ENCODE measurements around the gene SUB1.
"Not testable (repeated sequence)": the region's sequence is repeated elsewhere in the genome, so short reads cannot be mapped to it uniquely, and the experiment has no call there.

SUB1 gene

DNA sequence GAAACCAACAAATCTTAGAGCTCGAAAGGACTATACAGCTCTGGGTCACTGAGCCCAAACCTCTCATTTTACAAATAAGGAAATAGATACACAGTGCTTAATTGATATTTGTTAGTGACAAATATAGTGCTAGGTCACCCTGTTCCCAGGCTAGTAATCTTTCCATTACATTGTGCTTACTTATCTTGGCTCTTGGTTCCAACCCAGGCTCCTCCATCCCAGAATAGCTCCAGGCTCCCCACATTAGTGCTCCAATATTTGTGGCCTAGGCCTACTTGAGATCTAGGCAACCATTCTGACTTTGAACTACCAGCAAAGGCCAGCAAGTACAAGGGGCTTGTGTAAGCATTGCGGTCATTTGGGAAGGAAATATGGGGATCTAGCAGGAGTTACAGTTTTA is 21.7 kb upstream of the SUB1 start:
- DNase-seq (ENCODE audit: low read depth in 1 of 2, low spot score in 1 of 2) = no peak

DNA sequence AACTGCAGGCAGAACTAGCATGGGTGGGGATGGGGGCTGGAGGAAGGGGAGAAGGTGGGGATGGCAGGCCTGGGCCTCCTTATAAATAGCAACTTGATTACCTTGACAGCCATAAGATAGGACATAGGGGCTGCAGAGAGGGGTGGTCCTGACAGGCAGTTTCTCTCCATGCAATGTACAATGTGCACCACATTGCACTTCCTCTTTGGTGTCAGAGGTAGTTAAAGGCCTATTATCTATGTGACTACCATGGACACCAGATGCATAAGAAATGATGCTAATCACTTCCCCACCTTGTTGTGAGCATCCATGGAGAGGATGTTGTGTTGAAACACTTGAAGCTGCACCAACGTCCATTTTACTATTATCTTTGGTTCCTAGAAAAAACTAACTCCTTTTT is 20.2 kb upstream of the SUB1 start:
- DNase-seq (ENCODE audit: low read depth in 1 of 2, low spot score in 1 of 2) = no peak

GRCh38 chr5:32566319-32567111 is 18.8 kb upstream of the SUB1 start:
- no peak for DNase-seq (ENCODE audit: low read depth in 1 of 2, low spot score in 1 of 2)

DNA sequence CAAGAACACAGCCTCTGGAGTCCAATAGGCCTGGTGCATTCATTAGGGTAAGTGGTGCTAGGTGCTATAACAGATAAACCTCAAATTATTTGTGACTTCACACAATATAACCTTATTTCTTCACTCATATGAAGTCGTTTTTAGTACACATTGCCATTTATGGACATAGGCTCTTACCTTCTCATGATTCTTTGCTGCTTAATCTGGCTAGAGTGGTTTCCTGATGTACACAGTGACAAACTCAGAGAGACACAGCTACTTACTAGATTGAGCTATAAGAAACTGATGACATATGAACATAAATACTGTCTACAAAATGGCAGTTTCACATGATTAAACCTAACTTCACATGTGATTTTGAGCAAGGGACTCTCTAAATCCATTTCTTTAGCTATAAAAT is 14.2 kb upstream of the SUB1 start:
- DNase-seq (ENCODE audit: low read depth in 1 of 2, low spot score in 1 of 2) = no peak

DNA sequence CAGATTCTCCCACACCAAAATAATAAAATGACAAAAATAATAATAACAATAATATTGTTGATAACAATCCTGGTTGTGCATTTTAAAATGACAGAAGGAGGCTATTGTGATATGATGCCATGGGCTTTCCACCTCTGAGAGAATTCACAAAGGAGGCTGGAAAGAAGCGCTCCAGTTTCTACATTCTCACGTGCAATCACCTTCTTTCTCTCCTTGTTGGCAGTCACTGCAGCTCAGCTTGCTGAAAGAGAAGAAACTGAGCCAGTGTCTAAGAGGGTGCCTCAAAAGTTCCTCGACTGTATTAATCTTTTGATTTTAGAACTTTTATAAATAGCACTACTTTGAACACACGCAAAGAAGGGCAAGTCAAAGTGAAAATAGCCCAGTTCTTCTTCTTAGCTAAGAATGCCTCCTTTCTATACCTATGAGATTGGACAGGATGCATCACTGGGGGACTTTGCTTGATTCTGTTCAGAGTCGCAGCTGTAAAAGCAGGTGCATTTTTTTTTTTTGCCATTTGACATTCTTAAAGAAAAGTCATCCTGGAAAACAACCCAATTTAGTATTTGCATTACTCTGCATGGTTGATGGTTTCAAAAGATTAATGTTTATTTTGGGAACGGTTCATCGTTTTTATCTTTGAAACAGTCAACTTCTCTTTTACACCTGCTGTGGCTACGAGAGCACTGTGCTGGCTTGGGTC is 12.4 kb upstream of the SUB1 start:
- DNase-seq (ENCODE audit: low read depth in 1 of 2, low spot score in 1 of 2) = no peak

GRCh38 chr5:32573481-32573854 is 11.9 kb upstream of the SUB1 start:
- DNase-seq (ENCODE audit: low read depth in 1 of 2, low spot score in 1 of 2) = not testable (repeated sequence)

- no peak for DNase-seq (ENCODE audit: low read depth in 1 of 2, low spot score in 1 of 2)
These were observed 10.7 kb upstream of the SUB1 start for GRCh38 chr5:32574540-32575175.

- no peak for DNase-seq (ENCODE audit: low read depth in 1 of 2, low spot score in 1 of 2)
These were observed 7.0 kb upstream of the SUB1 start for GRCh38 chr5:32578363-32578762.

DNA sequence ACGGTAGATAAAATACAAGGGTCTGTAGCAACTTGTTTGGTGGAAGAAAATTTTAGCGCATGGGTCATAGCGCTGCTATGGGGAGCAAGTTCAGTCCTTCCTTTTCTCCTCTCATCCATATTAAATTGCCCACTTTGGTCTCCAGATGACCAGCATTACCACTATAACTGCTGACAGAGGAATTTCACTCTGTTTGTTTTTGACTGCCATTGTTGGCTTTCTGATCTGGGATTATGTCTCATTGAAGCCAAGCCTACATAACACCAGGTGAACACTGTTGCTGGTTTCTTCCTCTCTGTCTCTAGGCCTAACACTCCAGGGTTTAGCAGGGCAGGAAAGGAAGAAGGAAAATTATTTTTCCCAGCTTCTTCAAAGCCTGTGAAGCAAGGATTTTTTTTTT is 6.6 kb upstream of the SUB1 start:
- no peak for DNase-seq (ENCODE audit: low read depth in 1 of 2, low spot score in 1 of 2)

- no peak for DNase-seq (ENCODE audit: low read depth in 1 of 2, low spot score in 1 of 2)
These were observed 4.2 kb upstream of the SUB1 start for GRCh38 chr5:32581010-32581785.

DNA sequence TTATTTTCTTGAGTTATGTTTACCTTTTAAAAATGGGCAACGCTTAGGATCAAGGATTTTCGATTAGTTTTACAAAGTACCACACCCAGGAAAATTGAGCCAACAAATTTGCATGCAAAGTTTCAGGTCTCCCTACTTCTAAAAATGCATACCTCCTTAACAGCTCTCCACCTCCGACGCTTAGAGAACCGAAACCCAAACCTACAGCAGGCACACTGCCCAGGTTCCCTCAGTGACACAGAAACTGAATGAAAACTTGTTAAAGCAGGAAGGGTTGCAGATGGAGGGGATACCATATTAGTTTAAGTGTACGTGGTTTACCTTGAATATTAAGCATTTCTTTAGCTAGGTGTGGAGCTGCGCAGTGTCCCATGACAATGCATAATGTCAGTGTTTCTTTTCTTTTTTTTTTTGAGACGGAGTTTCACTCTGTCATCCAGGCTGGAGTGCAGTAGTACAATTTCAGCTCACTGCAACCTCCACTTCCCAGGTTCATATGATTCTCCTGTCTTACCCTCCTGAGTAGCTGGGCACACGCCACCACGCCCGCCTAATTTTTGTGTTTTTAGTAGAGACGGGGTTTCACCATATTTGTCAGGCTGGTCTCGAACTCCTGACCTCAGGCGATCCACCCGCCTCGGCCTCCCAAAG is 1.6 kb upstream of the SUB1 start:
- peak in 1 of 2 donors; percentile 9 for DNase-seq (ENCODE audit: low read depth in 1 of 2, low spot score in 1 of 2)

- no peak for DNase-seq (ENCODE audit: low read depth in 1 of 2, low spot score in 1 of 2)
These were observed 711 bp upstream of the SUB1 start for GRCh38 chr5:32584646-32585045.

GRCh38 chr5:32585122-32585445 is 273 bp upstream of the SUB1 start:
- no peak for DNase-seq (ENCODE audit: low read depth in 1 of 2, low spot score in 1 of 2)

DNA sequence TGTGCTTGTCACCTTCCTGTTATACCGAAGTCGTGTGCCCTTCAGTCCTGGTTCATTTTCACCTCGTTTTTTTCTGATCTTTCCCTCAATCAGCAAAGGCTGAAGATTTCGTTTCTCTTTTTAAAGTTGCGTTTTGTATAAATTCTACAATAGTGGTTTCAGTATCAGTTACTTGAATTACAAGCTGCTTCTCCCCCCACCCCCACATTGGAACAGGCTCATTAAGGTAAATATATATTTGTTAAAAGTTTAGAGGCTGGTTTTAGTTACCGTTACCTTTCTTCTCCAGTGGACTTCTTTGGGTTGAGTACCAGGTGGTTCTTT is 881 bp downstream of the SUB1 start:
- no peak for DNase-seq (ENCODE audit: low read depth in 1 of 2, low spot score in 1 of 2)

GRCh38 chr5:32587067-32587551 is 1.8 kb downstream of the SUB1 start:
- no peak for DNase-seq (ENCODE audit: low read depth in 1 of 2, low spot score in 1 of 2)

DNA sequence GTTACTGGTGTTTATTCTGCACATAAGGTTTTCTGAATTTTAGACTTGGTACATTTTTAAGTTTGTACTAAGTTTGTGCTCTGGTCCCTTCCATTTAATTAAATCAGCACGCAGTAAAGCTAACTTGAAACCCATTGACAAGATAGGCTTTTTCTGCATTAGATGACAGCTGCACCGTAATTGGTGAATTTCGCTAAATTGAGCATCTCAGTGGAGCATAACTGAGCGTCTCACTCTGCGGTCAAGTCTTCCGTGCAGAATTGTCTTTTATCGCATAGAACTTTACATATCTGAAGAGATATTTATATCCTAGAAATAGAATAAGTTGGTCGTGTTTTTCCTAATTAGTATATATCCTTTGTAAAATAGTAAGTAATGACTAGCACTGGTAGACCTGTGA is 4.1 kb downstream of the SUB1 start:
- DNase-seq (ENCODE audit: low read depth in 1 of 2, low spot score in 1 of 2) = no peak

GRCh38 chr5:32589942-32590869 is 4.8 kb downstream of the SUB1 start:
- DNase-seq (ENCODE audit: low read depth in 1 of 2, low spot score in 1 of 2) = no peak

DNA sequence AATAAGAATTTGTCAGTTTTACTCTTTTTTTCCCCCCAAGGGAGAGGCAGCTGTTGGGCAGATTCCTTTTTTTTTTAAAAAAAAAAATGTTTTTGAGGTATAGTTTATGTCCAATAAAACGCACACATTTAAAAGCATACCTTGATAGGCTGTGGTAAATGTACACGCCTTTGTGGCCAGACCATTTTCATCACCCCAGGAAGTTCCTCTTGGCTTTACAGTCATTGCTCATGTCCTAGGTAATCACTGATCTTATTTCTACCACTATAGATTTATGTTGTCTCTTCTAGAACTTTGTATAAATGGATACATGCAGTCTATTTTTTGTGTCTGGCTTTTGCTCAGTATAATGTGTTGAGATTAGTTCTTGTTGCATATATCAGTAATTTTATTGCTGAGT is 9.8 kb downstream of the SUB1 start:
- DNase-seq (ENCODE audit: low read depth in 1 of 2, low spot score in 1 of 2) = no peak

GRCh38 chr5:32597041-32597629 is 11.8 kb downstream of the SUB1 start:
- DNase-seq (ENCODE audit: low read depth in 1 of 2, low spot score in 1 of 2) = no peak
